Parathyroid adenoma (tissue), 2 donors: ENCODE measurements around the gene CATSPERZ.
A peak's percentile ranks its signal among the peaks of the same experiment; 100 is the strongest.

ENCODE experiments used
- H2AFZ ChIP-seq: fragments of 300-600 bp; sonication (generic); one replicate; pipeline ENCODE4 v1.7.0; 2017; ENCODE audit warnings: antibody characterized with exemption, mild to moderate bottlenecking
- H3K27ac ChIP-seq: fragments of 300-600 bp; sonication (generic); one replicate; pipeline ENCODE4 v1.7.0; 2017
- H3K27me3 ChIP-seq: fragments of 300-600 bp; sonication (generic); one replicate; pipeline ENCODE4 v1.7.0; 2017; ENCODE audit warnings: low read length; ENCODE audit not compliant: control insufficient read depth, insufficient read depth
- H3K36me3 ChIP-seq: fragments of 300-600 bp; sonication (generic); one replicate; pipeline ENCODE4 v1.7.0; 2017; ENCODE audit warnings: low read length; ENCODE audit not compliant: control insufficient read depth, insufficient read depth
- H3K4me1 ChIP-seq: fragments of 300-600 bp; sonication (generic); one replicate; pipeline ENCODE4 v1.7.0; 2017; ENCODE audit warnings: control low read depth
- H3K4me2 ChIP-seq: fragments of 300-600 bp; sonication (generic); one replicate; pipeline ENCODE4 v1.7.0; 2017; ENCODE audit warnings: low read length
- H3K4me3 ChIP-seq: fragments of 300-600 bp; sonication (generic); one replicate; pipeline ENCODE4 v1.7.0; 2017; ENCODE audit warnings: low read depth, low read length
- H3K79me2 ChIP-seq: fragments of 300-600 bp; sonication (generic); one replicate; pipeline ENCODE4 v1.7.0; 2017; ENCODE audit warnings: control low read depth
- H3K9ac ChIP-seq: fragments of 300-600 bp; sonication (generic); one replicate; pipeline ENCODE4 v1.7.0; 2017; ENCODE audit warnings: mild to moderate bottlenecking
- H3K9me3 ChIP-seq: fragments of 300-600 bp; sonication (generic); one replicate; pipeline ENCODE4 v1.7.0; 2017; ENCODE audit warnings: low read length; ENCODE audit not compliant: control insufficient read depth
- CTCF ChIP-seq: fragments of 300-600 bp; sonication (generic); IDR thresholded peaks from one replicate; pipeline ENCODE4 v1.7.0; 2017; ENCODE audit warnings: antibody characterized with exemption, mild to moderate bottlenecking
- donor health status: primary hyperparathyroidism.

The CATSPERZ gene

GRCh38 chr11:64278576-64279190 lies 21.5 kb upstream of the CATSPERZ start:
- Histone ChIP-seq H3K4me1 (peaks cover 2% of the 10 kb centered on the region), H3K36me3 (no peaks in the 10 kb centered on the region), H3K9ac (no peak overlapping the region), H3K79me2 (peaks cover 16% of the 10 kb centered on the region), H3K4me2 (no peak overlapping the region), H3K4me3 (no peak overlapping the region), H3K27me3 (no peaks in the 10 kb centered on the region), H3K27ac (no peak overlapping the region), H3K9me3 (no peaks in the 10 kb centered on the region), H2AFZ (no peak overlapping the region)
- no peak for TF ChIP-seq CTCF

- Histone ChIP-seq H3K27ac (no peak overlapping the region), H3K27me3 (no peaks in the 10 kb centered on the region), H3K36me3 (no peaks in the 10 kb centered on the region), H3K79me2 (peaks cover 24% of the 10 kb centered on the region), H3K9ac (no peak overlapping the region), H2AFZ (no peak overlapping the region), H3K4me2 (no peak overlapping the region), H3K4me3 (no peak overlapping the region), H3K4me1 (peaks cover 6% of the 10 kb centered on the region), H3K9me3 (no peaks in the 10 kb centered on the region)
- no peak for TF ChIP-seq CTCF
These were observed 18.0 kb upstream of the CATSPERZ start for GRCh38 chr11:64281957-64282770.

- no peak for TF ChIP-seq CTCF
- H3K27ac ChIP-seq: no peak overlapping the region
These were observed 17.1 kb upstream of the CATSPERZ start for GRCh38 chr11:64283092-64283491.

GRCh38 chr11:64284048-64284961 lies 15.9 kb upstream of the CATSPERZ start, which contains the start of gene BAD:
TSS of gene BAD (minus strand) at chr11:64284665. CDS start at chr11:64284368, 297 bp downstream.
- no peaks in the 10 kb centered on the region for H3K36me3 ChIP-seq
- no peak for TF ChIP-seq CTCF
- peak within 1 kb of the TSS; percentile 76 for H3K9ac ChIP-seq

More at GRCh38 chr11:64283092-64283491, 17.1 kb upstream of the CATSPERZ start:
- H3K27me3 ChIP-seq: no peaks in the 10 kb centered on the region
- no peak overlapping the region for H2AFZ ChIP-seq
- H3K9ac ChIP-seq: no peak overlapping the region
- no peaks in the 10 kb centered on the region for H3K9me3 ChIP-seq
- no peak overlapping the region for H3K4me3 ChIP-seq
- peaks cover 6% of the 10 kb centered on the region for H3K4me1 ChIP-seq
- H3K4me2 ChIP-seq: no peak overlapping the region
- H3K36me3 ChIP-seq: no peaks in the 10 kb centered on the region
- peaks cover 24% of the 10 kb centered on the region for H3K79me2 ChIP-seq

More at GRCh38 chr11:64284048-64284961, 15.9 kb upstream of the CATSPERZ start, which contains the start of gene BAD:
- Histone ChIP-seq H3K4me2 (peak within 1 kb of the TSS; percentile 77), H3K9me3 (no peaks in the 10 kb centered on the region), H3K27me3 (no peaks in the 10 kb centered on the region), H2AFZ (peak within 1 kb of the TSS; percentile 82), H3K4me1 (peaks cover 6% of the 10 kb centered on the region), H3K4me3 (peak within 1 kb of the TSS; percentile 81), H3K79me2 (peaks cover 24% of the 10 kb centered on the region), H3K27ac (peak within 1 kb of the TSS; percentile 97)
